NCI-H460 (cell line): ENCODE data around the gene RMND5B. TPM values are rescaled to one million over a fixed set of nuclear protein-coding genes. Genes with fewer than 3 reads are reported as not detected.

Experiments
- DNase-seq: peaks from one replicate; pipeline ENCODE4 v3.0.0-alpha.2; 2016; ENCODE audit warnings: low read depth; ENCODE audit errors: extremely low read depth
- total RNA-seq: library from RNA; depleted of rRNA; stranded (reverse); fragments of >200 nt; shearing (Covaris generic); gene quantifications from 2 replicates; pipeline ENCODE4 v1.2.3, GENCODE V29; 2014

RMND5B gene
- total RNA-seq, 1 experiment from 2014 or later = 25.2 TPM

- DNase-seq = peak; percentile 36
Observed at GRCh38 chr5:178113141-178113787, 17.6 kb upstream of the RMND5B start, which contains the start of gene N4BP3. N4BP3 (plus strand) TSS chr5:178113532; CDS start chr5:178119584, 6,052 bp downstream.

- DNase-seq = no peak
Observed at GRCh38 chr5:178113841-178114324, 16.9 kb upstream of the RMND5B start.

- DNase-seq = no peak
Observed at GRCh38 chr5:178114325-178115135, 16.3 kb upstream of the RMND5B start.

- no peak for DNase-seq
Observed at GRCh38 chr5:178115136-178115813, 15.5 kb upstream of the RMND5B start.

GRCh38 chr5:178115814-178116142 lies 15.0 kb upstream of the RMND5B start:
- no peak for DNase-seq

GRCh38 chr5:178116143-178116885 lies 14.5 kb upstream of the RMND5B start:
- DNase-seq = no peak

- DNase-seq = no peak
Observed at GRCh38 chr5:178117923-178118701, 12.7 kb upstream of the RMND5B start.

GRCh38 chr5:178119915-178120606 lies 10.8 kb upstream of the RMND5B start:
- no peak for DNase-seq

GRCh38 chr5:178120607-178121357 lies 10.0 kb upstream of the RMND5B start:
- DNase-seq = peak; percentile 83

GRCh38 chr5:178121391-178122276 lies 9.2 kb upstream of the RMND5B start:
- DNase-seq = no peak

- DNase-seq = no peak
Observed at GRCh38 chr5:178122346-178122745, 8.5 kb upstream of the RMND5B start.

GRCh38 chr5:178123094-178123965 lies 7.5 kb upstream of the RMND5B start:
- no peak for DNase-seq

GRCh38 chr5:178123966-178124925 lies 6.6 kb upstream of the RMND5B start:
- DNase-seq = no peak

GRCh38 chr5:178125253-178125906 lies 5.4 kb upstream of the RMND5B start:
- no peak for DNase-seq

- no peak for DNase-seq
Observed at GRCh38 chr5:178126556-178126955, 4.3 kb upstream of the RMND5B start.
